CD4-positive, alpha-beta T cell treated with Interleukin-15 for 4 hours (primary cell): ENCODE data around the gene ENG.
"Not testable (repeated sequence)": the region's sequence is repeated elsewhere in the genome, so short reads cannot be mapped to it uniquely, and the experiment has no call there.

Source experiments
- DNase-seq: peaks from one replicate; pipeline ENCODE4 v3.0.0-alpha.2; 2020; ENCODE audit warnings: low spot score

ENG gene

DNA sequence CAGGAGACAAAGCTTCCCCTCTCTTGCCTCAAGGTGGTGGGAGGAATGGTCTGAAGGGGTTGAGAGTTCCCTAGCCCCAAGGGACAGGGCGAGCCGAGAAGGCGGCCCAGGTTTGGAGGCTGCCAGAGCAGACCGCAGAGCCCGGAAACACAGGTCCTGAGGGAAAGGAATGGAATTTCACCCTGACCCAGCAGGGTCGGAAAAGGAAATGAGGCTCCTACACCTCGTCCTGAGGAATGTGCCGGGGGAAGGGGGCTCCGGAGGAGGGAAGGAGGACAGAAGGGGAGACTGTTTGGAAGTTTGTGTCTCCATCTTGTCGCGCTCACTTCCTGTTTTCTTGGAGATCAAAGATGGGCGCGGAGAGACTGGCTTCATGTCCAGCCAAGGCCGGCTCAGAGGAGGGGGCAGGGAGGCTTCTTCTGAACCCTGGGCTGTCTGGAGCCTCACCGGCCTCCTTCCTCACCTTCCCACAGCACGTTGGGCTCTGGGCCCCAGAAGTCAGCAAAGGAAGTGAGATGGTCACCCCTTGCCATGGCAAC, 9.6 kb downstream of the ENG start:
- DNase-seq: no peak

DNA sequence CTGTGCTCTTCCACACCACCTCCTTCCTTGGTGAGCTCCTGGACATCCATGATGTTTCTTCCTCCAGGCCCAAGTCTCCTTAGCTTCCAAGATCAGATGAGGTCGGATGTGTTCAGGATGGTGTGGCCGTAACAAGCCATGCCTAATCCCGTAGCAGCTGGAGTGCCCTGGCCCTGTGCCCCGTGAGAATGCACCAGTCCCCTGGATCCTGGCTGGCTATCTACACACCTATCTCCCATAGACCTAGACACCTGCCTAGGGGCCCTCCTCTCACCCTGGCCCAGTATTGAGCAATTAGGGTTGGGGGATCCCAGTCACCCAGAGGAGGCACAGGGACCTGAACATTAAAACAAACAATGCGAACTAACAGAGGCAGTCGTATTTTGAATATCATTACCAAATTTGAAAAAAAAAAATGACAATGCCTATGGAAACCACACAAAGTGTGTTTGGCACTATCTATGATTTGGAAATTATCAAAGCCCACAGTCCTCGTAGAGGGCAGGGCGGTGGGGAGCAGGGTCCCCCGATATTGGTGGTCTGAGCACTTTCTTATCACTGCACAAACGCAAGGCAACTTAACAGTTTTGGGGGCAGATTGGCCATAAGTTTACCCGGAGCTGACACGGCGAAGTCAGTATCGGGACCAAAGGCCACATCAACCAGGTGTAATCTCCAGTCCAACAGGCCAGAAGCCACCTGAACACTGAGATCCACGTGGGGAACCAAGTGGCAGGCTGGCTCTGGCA, 13.2 kb downstream of the ENG start:
- DNase-seq: no peak

DNA sequence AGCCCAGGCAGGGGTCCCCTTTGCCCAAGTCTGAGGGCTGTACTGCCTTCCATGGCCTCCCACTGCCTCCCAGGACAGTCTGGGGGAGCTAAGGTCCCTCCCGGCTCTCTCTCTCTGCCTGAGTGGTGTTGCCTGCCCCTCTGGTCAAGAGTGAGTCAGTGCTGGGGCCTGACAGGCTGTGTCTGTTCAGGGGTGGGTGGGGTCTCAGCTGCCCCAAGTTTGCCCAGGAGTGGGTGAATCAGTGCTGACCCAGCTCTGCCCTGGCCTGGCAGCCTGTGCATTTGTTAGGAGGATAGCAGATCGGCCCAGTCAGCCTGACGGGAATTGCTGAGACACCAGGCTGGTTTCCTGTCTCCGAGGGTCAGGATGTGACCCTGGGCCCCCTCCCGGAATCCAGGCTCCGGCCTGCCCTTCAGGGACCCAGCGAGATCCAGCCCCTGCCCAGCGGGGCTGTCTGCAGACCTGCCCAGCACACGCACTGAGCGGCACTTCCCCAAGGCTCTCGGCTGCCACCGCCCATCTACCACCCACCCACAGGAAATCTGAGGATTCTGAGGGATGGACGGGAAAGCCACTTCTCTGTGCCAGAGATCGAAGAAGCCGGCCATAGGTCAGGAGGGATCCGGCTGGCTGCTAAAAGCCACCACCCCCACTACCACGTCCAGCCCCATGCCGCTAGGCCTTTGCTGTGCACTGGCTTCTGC, 15.9 kb downstream of the ENG start:
- no peak for DNase-seq

DNA sequence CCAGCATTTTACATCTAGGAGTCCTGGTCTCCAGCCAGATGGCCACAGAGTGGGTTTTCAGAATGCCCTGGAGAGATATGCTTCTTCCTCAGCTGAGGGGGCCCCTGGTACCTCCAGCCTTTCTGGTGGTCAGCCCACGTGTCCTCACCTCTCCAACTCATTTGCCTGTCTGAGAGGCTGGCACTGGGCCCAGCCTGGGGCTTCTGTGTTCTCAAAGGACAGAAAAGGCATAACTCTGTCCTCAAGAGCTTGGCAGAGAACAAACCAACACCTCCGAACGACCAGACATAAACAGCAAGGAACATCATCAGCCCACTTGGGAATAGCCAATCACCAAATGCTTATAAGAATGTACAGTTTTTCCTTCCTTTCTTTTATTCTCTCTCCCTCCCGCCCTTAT, 17.1 kb downstream of the ENG start:
- DNase-seq: no peak

DNA sequence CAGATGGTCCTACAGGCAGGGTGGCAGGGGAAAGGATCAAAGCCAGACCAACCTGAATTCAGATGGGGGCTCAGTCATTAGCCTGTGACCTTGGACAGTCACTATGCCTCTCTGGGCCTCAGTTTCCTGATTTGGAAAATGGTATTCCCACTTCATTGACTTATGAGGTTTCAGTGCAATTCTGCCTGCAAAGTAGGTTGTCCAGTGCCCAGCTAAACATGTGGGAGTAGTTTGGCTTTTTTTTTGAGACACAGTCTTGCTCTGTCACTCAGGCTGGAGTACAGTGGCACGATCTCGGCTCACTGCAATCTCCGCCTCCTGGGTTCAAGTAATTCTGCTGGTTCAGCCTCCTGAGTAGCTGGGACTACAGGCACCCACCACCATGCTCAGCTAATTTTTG, 17.9 kb downstream of the ENG start:
- DNase-seq: not testable (repeated sequence)

DNA sequence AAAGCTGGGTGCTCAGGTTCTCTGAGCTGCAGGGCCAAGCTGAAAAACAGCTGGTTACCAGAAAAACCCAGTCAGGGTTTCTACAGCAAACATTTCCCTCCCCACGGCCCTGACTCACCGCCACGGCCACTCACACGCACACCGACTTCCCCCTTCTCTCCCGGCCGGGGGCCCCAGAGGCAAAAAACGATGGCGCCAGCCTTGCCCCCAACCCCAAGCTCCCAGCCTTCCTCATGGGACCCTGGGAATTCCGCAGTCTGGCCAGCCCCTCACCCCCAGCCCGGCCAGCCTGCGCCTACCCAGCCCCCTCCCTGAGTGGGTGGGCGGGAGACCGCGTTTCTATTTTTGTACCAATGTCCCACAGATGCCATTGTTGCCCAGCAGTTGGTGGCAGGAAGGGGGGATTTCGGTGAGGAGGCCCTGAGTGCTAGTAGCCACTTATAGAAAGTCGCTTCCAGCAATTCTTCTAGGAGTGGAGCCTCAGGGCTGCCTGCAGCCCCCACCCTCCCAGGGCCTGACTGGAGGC, 18.4 kb downstream of the ENG start:
- no peak for DNase-seq

DNA sequence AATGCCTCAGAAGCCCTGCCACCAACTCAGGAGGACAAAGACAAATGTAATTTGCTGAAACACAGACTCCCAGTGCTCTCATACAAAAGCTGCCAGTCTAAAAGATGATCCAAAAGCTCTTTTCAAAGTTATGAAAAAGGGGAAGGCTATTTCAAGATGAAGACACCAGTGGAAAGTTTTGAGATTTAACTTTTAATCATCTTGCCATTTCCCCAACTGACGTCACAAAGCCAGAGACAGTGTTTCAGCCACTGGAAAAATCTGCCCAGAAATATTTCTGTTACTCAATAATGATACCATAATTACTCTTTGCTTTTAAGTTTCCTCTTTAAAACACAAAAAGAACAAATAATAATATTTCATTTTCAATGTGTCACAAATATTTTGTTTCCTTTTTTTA, 20.9 kb downstream of the ENG start:
- DNase-seq: no peak

DNA sequence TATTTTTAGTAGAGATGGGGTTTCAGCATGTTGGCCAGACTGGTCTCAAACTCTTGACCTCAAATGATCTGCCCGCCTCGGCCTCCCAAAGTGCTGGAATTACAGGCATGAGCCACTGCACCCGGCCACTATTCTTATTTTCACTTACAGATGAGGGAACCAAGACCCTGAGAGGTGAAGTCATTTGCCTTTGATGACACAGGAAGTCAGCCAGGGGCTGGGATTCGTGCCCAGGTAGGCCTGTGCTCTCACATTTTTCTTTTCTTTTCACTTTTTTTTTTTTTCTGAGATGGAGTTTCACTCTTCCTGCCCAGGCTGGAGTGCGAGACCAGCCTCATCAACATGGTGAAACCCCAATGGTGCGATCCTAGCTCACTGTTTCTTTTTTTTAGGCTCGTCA, 22.2 kb downstream of the ENG start:
- DNase-seq: no peak

DNA sequence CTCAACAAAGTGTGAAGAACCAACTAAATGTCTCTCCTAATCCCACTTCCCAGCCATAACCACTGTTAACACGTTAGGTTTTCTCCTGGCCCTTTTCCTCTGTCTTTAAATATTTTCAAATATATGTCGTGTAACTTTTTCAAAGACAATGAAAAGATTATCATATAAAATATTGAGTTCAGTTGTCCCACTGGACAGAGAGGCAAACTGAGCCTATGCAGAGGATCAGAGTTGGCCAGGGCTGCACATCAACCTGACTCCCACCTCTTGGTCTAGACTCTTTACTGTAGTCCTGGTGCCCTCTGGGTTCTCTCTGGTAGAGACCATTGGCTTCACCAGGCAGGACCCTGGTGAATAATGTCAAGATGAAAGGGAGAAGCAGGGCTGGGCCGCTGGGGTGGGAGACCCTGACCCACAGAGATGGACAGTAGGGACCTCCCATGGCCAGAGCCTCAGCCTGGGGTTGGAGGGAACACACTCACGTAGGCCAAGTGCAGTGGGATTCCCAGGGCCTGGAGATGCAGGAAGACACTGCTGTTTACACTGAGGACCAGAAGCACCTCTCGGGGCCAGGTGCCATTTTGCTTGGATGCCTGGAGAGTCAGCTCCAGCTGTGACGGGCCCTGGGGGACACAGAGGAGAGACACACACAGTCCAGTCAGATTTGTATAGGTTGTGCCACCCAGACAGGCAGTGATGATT, 25.1 kb downstream of the ENG start:
- no peak for DNase-seq

DNA sequence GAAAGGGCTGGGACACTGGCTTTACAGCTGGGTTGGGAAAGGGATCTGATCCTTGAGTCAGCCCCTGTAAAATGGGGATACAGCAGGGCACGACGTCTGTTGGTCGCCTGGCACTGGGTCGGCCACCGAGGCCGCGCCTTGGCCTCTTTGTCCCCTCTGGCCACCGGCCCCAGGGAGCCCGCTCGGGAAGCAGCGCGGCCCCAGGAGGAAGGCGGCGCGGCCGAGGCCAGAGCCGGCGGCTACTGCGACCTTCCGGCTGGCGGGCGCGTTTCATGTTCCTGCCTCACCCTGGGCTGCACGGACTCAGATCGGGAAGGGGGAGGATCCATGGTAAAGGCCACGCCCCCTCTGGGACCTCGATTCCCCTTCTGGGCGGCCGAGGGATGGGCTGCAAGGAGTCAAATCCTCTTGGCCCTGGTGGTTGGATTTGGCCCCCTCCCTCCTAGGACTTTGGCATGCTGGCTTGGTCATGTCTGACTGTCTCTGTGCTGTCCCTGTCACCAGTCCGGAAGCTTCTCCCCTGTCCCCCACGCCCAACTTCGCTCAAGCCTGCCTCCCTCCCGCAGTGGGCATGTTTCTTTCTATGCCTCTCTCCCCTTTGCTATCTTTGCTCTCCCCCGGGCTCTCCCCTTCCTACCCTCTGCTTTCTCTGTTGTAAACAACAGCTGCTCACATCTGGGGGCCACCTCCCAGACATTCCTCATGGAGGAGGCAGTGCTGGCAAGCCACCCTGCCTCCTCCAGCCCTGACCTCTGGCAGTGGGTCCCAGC, 26.0 kb downstream of the ENG start:
- no peak for DNase-seq

DNA sequence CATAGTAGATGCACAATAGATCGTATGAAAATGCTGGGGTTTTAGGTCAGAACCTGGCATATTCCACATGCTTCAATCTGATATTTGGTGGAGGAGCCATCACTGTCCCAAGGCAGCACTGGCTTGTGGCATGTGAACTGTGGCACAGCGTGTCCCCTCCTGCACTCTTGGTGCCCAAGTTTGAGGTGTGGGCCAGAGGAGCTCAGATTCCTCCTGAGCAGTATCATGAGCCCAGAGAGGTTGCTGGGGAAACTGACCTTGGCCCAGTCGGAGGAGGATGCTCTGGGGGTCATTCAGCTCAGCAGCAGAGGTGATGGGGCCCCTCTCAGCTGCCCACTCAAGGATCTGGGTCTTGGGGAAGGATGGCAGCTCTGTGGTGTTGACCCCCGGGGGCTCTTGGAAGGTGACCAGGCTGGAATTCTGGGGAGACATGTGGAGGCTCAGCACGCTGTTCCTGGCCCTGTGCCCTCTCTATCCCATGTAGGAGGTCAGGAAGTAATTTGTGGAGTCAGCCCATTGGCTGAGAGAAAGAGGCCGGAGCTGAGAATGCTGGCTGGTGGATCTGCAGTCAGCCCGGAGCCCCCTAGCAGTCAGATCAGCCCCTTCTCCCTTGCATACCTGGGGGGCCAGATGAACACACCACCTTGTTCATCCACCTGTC, 28.1 kb downstream of the ENG start:
- no peak for DNase-seq

DNA sequence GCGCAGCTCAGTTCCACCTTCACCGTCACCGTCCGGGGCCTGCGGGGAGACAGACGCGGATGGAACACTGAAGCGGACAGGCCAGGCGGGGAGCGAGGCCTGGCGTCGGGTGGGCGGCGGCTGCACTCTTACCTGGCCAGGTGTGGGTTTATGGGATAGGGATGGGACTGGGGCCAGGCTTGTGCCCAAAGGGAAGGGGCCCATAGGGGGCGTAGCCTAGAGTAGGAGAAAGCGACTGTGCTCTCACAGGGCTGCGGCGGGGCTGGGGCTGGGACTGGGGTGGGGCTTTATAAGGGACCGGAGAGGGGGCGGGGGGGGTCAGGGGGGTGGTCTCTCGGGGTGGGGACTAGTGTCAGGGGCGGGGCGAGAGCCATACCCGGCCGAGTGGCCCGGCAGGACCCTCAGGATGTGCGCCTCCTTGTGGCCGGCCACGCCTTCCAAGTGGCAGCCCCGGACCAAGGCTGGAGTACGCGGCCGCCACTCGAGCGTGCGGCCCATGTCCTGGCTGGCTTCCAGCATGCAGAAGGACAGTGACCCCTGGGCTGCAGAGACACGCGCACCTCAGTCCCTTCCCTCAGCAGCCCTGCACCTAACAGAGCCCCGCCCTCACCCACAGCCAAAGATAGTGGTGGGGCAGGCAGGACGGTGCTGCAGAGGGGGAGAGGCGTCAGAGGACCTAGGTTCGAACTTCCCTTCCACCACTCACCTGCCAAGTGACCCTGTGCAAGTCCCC, 29.0 kb downstream of the ENG start:
- DNase-seq: no peak

DNA sequence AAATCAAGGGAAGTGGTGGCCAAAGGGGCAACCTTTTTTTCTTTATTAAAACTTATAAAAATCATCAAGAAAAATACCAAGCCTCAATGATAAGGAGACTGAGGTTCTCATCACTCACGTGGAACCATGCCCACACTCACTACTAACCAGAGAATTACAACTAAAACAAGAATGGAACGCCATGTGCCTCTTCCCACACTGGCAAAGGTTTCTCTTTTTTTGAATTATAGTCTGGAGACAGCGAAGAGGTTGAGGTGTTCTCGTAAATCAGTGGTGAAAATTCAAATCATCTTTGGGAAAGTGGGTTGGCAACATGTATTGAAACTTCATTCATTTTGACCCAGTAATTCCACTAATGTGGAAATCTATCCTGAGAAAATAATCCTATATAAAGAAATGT, 32.4 kb downstream of the ENG start:
- DNase-seq: no peak

DNA sequence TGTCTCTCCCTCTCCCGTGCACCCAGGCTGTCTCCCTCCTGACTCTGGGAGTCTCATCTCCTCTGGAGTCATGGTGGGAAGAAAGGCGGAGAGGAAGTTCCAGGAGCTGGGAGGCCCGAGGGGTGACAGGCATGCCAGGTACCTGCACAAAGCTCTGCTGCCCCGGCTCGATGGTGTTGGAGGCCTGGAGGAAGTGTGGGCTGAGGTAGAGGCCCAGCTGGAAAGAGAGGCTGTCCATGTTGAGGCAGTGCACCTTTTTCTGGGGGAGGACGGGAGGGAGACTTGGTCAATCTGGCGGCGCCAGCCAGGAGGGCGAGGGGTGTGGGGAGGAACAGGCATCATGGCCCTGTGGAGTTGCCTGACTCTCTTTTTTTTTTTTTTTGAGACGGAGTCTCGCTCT, 35.9 kb downstream of the ENG start:
- DNase-seq: no peak

DNA sequence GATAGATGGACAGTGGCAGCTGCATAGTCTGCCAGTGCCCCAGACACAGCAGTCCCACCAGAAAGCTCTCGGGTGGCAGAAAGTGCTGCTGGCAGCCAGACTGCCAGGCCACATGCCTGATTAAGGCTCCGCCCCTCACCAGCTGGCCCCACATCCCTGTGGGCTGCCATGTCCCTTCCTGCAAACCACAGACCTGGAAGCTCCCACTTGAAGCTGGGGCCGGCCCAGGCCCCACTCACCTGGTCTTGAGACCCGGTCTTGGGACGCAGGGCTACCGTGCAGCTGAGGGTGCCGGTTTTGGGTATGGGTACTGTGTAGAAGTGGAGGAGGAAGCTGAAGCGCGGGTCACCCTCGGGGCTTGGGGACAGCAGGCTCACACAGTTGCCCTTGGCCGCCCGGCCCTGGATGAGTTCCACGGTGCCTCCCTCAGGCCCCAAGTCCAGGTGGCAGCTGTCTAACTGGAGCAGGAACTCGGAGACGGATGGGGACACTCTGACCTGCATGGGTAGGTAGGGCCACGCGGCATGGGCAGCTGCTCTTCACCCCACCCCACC, 36.5 kb downstream of the ENG start:
- no peak for DNase-seq

DNA sequence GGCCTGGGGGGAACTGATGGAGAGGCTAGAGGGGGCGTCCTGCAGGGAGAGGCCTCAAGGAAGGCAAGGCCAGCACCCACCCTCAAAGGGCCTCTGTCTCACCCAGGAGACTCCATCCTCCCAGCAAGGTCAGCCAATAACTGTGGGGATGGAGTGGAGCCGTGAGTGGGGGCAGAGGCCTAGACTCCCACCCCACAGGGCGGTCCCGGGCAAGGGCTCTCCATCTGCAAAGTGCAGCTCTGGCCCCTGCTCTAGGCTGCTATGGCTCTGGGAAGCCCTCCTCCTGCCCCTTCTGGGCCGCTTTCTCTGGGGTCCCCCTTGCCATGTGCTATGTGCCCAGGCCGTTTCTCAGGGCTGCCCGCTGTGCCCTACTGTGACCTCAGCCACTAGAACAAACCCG, 37.7 kb downstream of the ENG start:
- no peak for DNase-seq

DNA sequence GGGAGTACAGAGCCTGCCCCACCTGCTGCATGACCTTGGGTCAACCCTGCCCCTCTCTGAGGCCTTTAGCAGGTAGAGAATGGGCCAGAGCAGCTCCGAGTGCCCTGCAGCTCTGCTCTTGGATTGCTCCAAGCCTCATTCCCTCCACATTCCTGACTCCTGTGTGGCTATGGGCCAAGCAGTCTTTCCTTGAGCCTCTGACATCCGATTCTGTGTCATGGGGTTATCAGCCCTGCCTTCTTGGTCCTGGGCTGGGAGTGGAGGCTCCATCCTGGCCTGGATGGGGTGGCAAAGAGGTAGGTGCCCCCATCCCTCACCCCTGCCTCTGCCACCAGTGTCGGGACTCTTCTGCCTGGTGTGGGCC, 38.1 kb downstream of the ENG start:
- no peak for DNase-seq

DNA sequence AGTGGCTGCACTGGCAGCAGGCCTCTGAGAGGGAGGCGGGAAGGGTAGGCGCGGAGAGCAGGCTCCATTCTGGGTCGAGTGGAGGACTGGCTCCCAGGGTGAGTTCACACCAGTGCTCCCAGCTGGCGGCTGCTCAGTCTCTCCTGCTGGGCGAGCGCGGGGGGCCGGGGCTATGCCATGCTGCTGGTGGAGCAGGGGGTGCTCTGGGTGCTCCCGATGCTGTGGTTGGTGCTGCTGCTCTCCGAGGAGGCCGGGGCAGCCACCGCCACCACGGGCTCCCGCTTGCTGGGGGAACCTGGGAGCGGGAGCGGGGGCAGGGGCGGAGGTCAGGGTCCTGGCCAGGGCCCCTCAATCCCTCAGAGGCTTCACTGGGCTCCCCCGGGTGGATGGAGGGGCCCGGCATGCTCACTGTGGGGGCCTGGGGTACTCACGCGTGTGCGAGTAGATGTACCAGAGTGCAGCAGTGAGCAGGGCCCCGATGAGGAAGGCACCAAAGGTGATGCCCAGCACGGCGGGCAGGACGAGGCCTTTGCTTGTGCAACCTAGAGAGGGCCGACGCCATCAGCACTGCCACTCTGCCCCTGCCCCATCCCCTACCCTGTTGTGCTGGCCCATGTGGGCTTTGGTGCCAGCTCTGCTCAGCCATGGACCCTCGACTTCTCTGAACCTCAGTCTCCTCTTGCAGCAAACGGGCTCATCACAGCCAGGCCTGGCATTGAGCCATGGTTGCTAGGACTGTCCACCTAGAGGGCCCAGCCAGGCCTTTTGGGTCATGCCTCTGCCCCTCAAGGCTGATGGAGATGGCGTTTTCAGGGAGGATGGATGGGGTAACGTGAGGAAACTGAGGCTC, 38.7 kb downstream of the ENG start:
- no peak for DNase-seq
